Measurements from ENCODE around the gene SLC7A10.
"Not testable (repeated sequence)": the region's sequence is repeated elsewhere in the genome, so short reads cannot be mapped to it uniquely, and the experiment has no call there.

The SLC7A10 gene

GRCh38 chr19:33212436-33213172 lies 13.0 kb downstream of the SLC7A10 start:
- no peak for DNase-seq

GRCh38 chr19:33211794-33212435 lies 13.7 kb downstream of the SLC7A10 start:
- no peak for DNase-seq

GRCh38 chr19:33210266-33210940 lies 15.2 kb downstream of the SLC7A10 start:
- DNase-seq, result no peak

GRCh38 chr19:33209850-33210230 lies 15.8 kb downstream of the SLC7A10 start:
- DNase-seq, result not testable (repeated sequence)

GRCh38 chr19:33208904-33209849 lies 16.5 kb downstream of the SLC7A10 start:
- no peak for DNase-seq

GRCh38 chr19:33208371-33208895 lies 17.2 kb downstream of the SLC7A10 start:
- DNase-seq, result no peak

GRCh38 chr19:33207903-33208302 lies 17.7 kb downstream of the SLC7A10 start:
- DNase-seq, result no peak

GRCh38 chr19:33207040-33207620 lies 18.5 kb downstream of the SLC7A10 start:
- DNase-seq, result no peak

- no peak for DNase-seq
These were observed 19.2 kb downstream of the SLC7A10 start for GRCh38 chr19:33206261-33207039.

- DNase-seq, result no peak
These were observed 20.0 kb downstream of the SLC7A10 start for GRCh38 chr19:33205531-33206260.

GRCh38 chr19:33205110-33205509 lies 20.5 kb downstream of the SLC7A10 start:
- no peak for DNase-seq

GRCh38 chr19:33204136-33204973 lies 21.3 kb downstream of the SLC7A10 start:
- DNase-seq, result no peak

- DNase-seq, result no peak
These were observed 22.1 kb downstream of the SLC7A10 start for GRCh38 chr19:33203529-33203928.

GRCh38 chr19:33202546-33203507 lies 22.8 kb downstream of the SLC7A10 start:
- DNase-seq, result no peak

- DNase-seq, result no peak
These were observed 23.6 kb downstream of the SLC7A10 start for GRCh38 chr19:33201886-33202545.

- DNase-seq, result no peak
These were observed 24.2 kb downstream of the SLC7A10 start for GRCh38 chr19:33201473-33201872.

GRCh38 chr19:33199441-33200265 lies 26.0 kb downstream of the SLC7A10 start:
- no peak for DNase-seq

All from activated T-cell treated with anti-CD3 and anti-CD28 coated beads for 4 hours (primary cell).